ENCODE results near the gene NRG2.

- TF ChIP-seq CTCF (conservative IDR thresholded peaks at IDR 0.05; ENCODE audit: low read depth, low read length), result no peak
- TF ChIP-seq EZH2 (IDR thresholded peaks at IDR 0.05; ENCODE audit: borderline replicate concordance, low read depth, low read length, poor library complexity, severe bottlenecking), result no peak
Observed at GRCh38 chr5:139925216-139925562, 117.9 kb downstream of the NRG2 start.
